ENCODE data around the gene ZNF629.

GRCh38 chr16:30760577-30761426 lies 26.2 kb downstream of the ZNF629 start:
- no peak for TF ChIP-seq CTCF (IDR thresholded peaks at IDR 0.05; ENCODE audit: poor library complexity, severe bottlenecking)
- TF ChIP-seq REST (IDR thresholded peaks at IDR 0.05; ENCODE audit: borderline replicate concordance): no peak
- no peak for TF ChIP-seq EZH2 (IDR thresholded peaks at IDR 0.05; ENCODE audit: borderline replicate concordance, insufficient read depth, low read length, poor library complexity, severe bottlenecking)
- no peak for TF ChIP-seq RAD21 (conservative IDR thresholded peaks at IDR 0.05)
- TF ChIP-seq EP300 (conservative IDR thresholded peaks at IDR 0.05; ENCODE audit: poor library complexity, severe bottlenecking): no peak
- TF ChIP-seq TAF1 (IDR thresholded peaks at IDR 0.05; ENCODE audit: low read depth): no peak
- no peak for TF ChIP-seq SMC3 (conservative IDR thresholded peaks at IDR 0.05; ENCODE audit: poor library complexity)
- TF ChIP-seq POLR2AphosphoS5 (IDR thresholded peaks at IDR 0.05): peak; percentile 0
